Body of pancreas (tissue), 4 donors: ENCODE results near the gene MCF2. TPM values are rescaled to one million over a fixed set of nuclear protein-coding genes. Genes with fewer than 3 reads are reported as not detected.

ENCODE experiments used
- ATAC-seq: fragments of 150-250 bp; one replicate; pipeline ENCODE4 v1.9.1; 2016
- DNase-seq, 4 donors: peaks; one replicate each; pipeline ENCODE4 v3.0.0-alpha.2; 2019
- H3K27ac ChIP-seq, 4 donors: fragments of 200-600 bp; sonication (generic); 1 replicate in 3 of 4; 2 replicates in 1 of 4; pipeline versions ENCODE4 v1.5.1 to v1.6.1; 2016 to 2019; ENCODE audit warnings: mild to moderate bottlenecking in 1 of 4, mixed read lengths in 1 of 4, moderate library complexity in 1 of 4
- H3K27me3 ChIP-seq, 2 donors: fragments of 200-600 bp; sonication (generic); one replicate each; pipeline ENCODE4 v1.6.0; 2016; ENCODE audit warnings: mild to moderate bottlenecking in 1 of 2
- H3K36me3 ChIP-seq, 2 donors: fragments of 200-600 bp; sonication (generic); replicated peaks in 1 of 2; 2 replicates each; pipeline ENCODE4 v1.5.1; 2016; ENCODE audit warnings: low read depth in 2 of 2; ENCODE audit not compliant: insufficient read depth in 1 of 2
- H3K4me1 ChIP-seq: fragments of 200-600 bp; sonication (generic); one replicate; pipeline ENCODE4 v1.6.0; 2016
- H3K4me3 ChIP-seq, 2 donors: fragments of 200-600 bp; sonication (generic); 1 replicate in 1 of 2; 2 replicates in 1 of 2; pipeline ENCODE4 v1.5.1; 2016 to 2019
- H3K9me3 ChIP-seq, 3 donors: fragments of 200-600 bp; sonication (generic); 1 replicate in 2 of 3; 2 replicates in 1 of 3; pipeline ENCODE4 v1.5.1; 2016
- POLR2A ChIP-seq, 3 donors: fragments of 450-650 bp; IDR thresholded peaks; one replicate each; pipeline ENCODE4 v1.6.1; 2016; ENCODE audit warnings: antibody characterized with exemption in 3 of 3, mild to moderate bottlenecking in 2 of 3
- WGBS, 2 donors: methylation state at CpG; one replicate each; pipeline ENCODE4 v1.1.5; 2017; 5-methylcytosine and 5-hydroxymethylcytosine counted together
- intact Hi-C: fragments of 100-400 bp; cut with DNase I; formaldehyde crosslinking; loops from one replicate; pipeline ENCODE4 v1.15.1; 2023
- total RNA-seq, 2 donors: library from RNA; depleted of rRNA; stranded (reverse); fragments of >200 nt; gene quantifications; one replicate each; pipeline ENCODE4 v1.1.0, GENCODE V29; 2016
- TF ChIP-seq, protein P1 (sequence below), 7 experiments: fragments of 450-650 bp in 4 of 7; fragments of 200-600 bp in 3 of 7; sonication (generic) in 3 of 7; IDR thresholded peaks; one replicate each; pipeline ENCODE4 v1.5.1; 2016 to 2019; ENCODE audit warnings: antibody characterized with exemption in 7 of 7

The MCF2 gene
- total RNA-seq, 2 donors from 2014 or later: 0.33 to 0.78 TPM

DNA sequence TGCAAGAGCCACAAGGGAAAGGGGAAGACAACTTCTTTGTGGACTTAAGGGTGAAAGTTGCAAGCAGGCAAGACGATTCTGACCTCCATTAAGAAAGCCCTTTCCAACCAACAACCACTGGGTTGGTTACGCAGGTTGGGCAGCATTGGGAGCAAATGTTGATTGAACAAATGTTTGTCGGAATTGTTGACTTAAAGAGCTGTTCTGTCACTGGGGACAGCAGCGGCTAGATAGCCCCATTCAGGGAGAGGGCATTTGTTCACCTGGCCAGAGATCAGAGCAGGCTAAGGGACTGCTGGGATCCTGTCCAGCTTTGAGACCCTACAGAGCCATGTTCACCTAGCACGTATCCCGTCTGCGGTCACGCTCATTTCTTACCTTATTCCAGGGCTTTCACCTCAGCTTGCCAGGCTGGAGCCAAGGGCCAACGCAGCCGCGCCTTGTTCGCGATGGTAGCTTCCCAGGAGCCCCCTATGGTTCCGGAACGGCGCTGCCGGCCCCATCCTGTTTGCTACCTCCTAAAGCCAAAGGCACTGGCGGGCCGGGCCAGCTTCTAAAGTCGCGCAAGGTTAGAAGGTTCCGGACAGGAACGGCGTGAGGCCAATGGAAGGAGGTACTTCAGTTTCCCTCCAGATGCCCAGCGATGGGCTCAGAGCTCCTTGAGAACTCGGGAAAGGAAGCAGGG lies 152.8 kb downstream of the MCF2 start:
- ATAC-seq (no peak), DNase-seq (no peak)
- H3K4me3 ChIP-seq: no peak overlapping the region
- TF ChIP-seq POLR2A (IDR thresholded peaks at IDR 0.05): no peak
- TF ChIP-seq, protein P1, sequence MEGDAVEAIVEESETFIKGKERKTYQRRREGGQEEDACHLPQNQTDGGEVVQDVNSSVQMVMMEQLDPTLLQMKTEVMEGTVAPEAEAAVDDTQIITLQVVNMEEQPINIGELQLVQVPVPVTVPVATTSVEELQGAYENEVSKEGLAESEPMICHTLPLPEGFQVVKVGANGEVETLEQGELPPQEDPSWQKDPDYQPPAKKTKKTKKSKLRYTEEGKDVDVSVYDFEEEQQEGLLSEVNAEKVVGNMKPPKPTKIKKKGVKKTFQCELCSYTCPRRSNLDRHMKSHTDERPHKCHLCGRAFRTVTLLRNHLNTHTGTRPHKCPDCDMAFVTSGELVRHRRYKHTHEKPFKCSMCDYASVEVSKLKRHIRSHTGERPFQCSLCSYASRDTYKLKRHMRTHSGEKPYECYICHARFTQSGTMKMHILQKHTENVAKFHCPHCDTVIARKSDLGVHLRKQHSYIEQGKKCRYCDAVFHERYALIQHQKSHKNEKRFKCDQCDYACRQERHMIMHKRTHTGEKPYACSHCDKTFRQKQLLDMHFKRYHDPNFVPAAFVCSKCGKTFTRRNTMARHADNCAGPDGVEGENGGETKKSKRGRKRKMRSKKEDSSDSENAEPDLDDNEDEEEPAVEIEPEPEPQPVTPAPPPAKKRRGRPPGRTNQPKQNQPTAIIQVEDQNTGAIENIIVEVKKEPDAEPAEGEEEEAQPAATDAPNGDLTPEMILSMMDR (IDR thresholded peaks at IDR 0.05): no peak
- intact Hi-C loops: no loop called here
- H3K27ac ChIP-seq: no peak overlapping the region
- no peaks in the 10 kb centered on the region for H3K36me3 ChIP-seq
- H3K27me3 ChIP-seq: no peaks in the 10 kb centered on the region
- H3K4me1 ChIP-seq: no peaks in the 10 kb centered on the region
- no peaks in the 10 kb centered on the region for H3K9me3 ChIP-seq
- WGBS, 2 donors: 58 to 60% methylated on average over 15 to 22 of the region's 26 CpGs

DNA sequence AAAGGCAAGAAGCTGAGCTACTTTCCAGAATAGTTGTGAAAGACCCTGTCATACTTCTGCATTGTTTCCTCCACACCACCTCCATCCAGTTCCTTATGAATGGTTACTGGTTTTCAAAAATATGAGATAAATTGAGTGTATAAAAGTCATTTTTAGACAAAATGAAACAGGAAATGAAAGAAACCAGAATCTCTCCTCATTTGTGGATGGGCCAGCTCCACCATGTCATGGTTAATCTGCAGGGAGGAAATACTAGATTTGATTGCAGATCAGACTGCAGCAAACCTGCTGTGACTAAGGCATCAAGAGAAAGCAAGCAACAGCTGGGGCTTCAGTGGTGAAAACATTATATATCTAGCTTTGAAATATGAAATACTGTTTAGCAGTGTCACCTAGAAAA lies 153.6 kb downstream of the MCF2 start:
- Histone ChIP-seq H3K4me3 (no peak overlapping the region), H3K4me1 (no peaks in the 10 kb centered on the region), H3K27ac (no peak overlapping the region), H3K27me3 (no peaks in the 10 kb centered on the region), H3K36me3 (no peaks in the 10 kb centered on the region), H3K9me3 (no peaks in the 10 kb centered on the region)
- DNase-seq (no peak), ATAC-seq (no peak)
- intact Hi-C loops: no loop called here
- TF ChIP-seq, protein P1 (IDR thresholded peaks at IDR 0.05): no peak
- TF ChIP-seq POLR2A (IDR thresholded peaks at IDR 0.05): no peak

DNA sequence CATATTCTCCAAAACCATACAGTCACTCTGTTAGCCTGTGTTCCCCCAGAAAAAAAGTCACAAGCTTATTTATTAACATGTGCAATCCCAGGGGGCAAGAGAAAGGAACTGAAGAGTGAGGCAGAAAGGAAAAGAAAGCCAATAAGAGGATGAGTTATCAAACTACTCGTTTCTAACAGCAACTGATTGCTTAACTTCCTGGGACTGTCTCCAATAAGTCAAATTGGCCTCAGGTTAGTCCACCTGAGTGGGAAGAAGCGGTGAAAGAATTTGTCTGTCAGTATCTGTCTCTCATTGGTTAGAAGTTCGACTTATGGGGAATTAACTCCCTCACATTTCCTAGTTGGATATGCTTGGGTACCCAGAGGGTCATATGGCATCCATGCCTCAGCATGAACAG lies 163.4 kb downstream of the MCF2 start:
- TF ChIP-seq, protein P1 (IDR thresholded peaks at IDR 0.05): peak in 1 of 7 experiments; percentile 4
- no peak for TF ChIP-seq POLR2A (IDR thresholded peaks at IDR 0.05)
- whole genome bisulfite sequencing, 2 donors: 55 to 56% methylated on average over 3 of the region's 3 CpGs
- H3K9me3 ChIP-seq: peaks cover 0 to 3% (median 0%) of the 10 kb centered on the region in 3 donors
- intact Hi-C loops: no loop called here
- no peaks in the 10 kb centered on the region for H3K36me3 ChIP-seq
- ATAC-seq (no peak), DNase-seq (no peak)
- H3K27ac ChIP-seq: peak overlapping the region in 2 of 4 donors; percentile 30 to 55
- no peaks in the 10 kb centered on the region for H3K27me3 ChIP-seq
- H3K4me3 ChIP-seq: no peak overlapping the region
- H3K4me1 ChIP-seq: peaks cover 22% of the 10 kb centered on the region

DNA sequence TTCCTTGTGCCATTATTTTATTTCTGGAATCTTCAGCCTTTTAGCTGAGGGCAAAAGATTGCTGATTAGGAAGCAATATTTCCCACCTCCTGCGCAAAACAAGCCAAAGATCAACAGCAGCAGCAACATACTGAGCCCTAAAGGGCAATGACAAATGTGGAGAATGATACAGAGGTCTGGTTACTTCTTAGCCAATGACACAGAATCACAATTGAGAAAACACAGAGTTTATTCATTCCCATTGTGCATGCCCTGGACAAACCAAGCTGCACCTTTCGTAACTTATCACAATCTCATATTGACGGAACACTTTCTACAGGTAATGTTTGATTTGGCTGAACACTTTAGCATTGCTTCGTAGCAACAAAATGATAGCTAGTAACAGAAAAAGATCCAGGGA lies 164.0 kb downstream of the MCF2 start:
- DNase-seq (peak in 3 of 4 donors; percentile 7 to 27 (median 10)), ATAC-seq (peak; percentile 98)
- WGBS, 2 donors: 10 to 17% methylated on average over 4 of the region's 4 CpGs
- Histone ChIP-seq H3K4me3 (no peak overlapping the region), H3K9me3 (peaks cover 0 to 3% (median 0%) of the 10 kb centered on the region in 3 donors), H3K27me3 (no peaks in the 10 kb centered on the region), H3K4me1 (peaks cover 22% of the 10 kb centered on the region), H3K36me3 (no peaks in the 10 kb centered on the region), H3K27ac (peak overlapping the region in 2 of 4 donors; percentile 56 to 78)
- TF ChIP-seq, protein P1 (IDR thresholded peaks at IDR 0.05): no peak
- peak in 1 of 3 donors; percentile 29 for TF ChIP-seq POLR2A (IDR thresholded peaks at IDR 0.05)
- intact Hi-C loops: no loop called here

DNA sequence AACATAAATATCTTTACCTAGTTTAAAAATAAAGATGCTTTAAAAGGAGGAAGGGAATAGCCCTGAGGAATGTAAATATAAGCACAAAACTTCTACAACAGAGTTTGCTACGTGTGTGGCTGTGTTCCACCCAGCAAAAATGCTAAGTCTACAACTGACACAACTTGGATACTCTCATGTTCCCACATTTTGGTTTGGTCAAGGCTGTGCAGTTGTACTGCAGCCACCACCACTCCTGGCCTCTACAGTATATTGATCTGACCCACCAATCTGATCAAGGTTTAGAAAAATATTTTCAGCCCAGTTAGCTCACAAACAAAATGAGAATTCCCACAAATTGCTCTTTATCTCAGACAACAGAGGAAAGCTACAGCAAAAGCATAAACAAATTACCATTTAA lies 165.3 kb downstream of the MCF2 start:
- intact Hi-C loops: no loop called here
- peaks cover 0 to 3% (median 0%) of the 10 kb centered on the region in 3 donors for H3K9me3 ChIP-seq
- H3K36me3 ChIP-seq: no peaks in the 10 kb centered on the region
- H3K4me3 ChIP-seq: no peak overlapping the region
- H3K27ac ChIP-seq: no peak overlapping the region
- DNase-seq: no peak
- H3K27me3 ChIP-seq: no peaks in the 10 kb centered on the region
- WGBS, 2 donors: 62 to 90% methylated on average over 1 of the region's 1 CpG
- H3K4me1 ChIP-seq: peaks cover 22% of the 10 kb centered on the region
- TF ChIP-seq, protein P1 (IDR thresholded peaks at IDR 0.05): no peak
- TF ChIP-seq POLR2A (IDR thresholded peaks at IDR 0.05): no peak
- no peak for ATAC-seq
